Left lung (tissue), 10 donors: Measurements from ENCODE around the gene CDK2. TPM values are rescaled to one million over a fixed set of nuclear protein-coding genes. Genes with fewer than 3 reads are reported as not detected.
"Not testable (repeated sequence)": the region's sequence is repeated elsewhere in the genome, so short reads cannot be mapped to it uniquely, and the experiment has no call there.

ENCODE experiments used
- ATAC-seq: fragments of 200-7000 bp; cut with Tn5 transposase; one replicate; pipeline ENCODE4 v1.9.1; 2020; ENCODE audit warnings: moderate library complexity
- DNase-seq, 4 donors: peaks; one replicate each; pipeline ENCODE4 v3.0.0-alpha.2; 2013 to 2020
- H3K27ac ChIP-seq, 2 donors: fragments of 200-600 bp; sonication (generic) in 1 of 2; one replicate each; pipeline versions ENCODE4 v1.5.0 to v1.8.0; 2020 to 2021
- H3K27me3 ChIP-seq, 2 donors: fragments of 200-600 bp; sonication (generic) in 1 of 2; one replicate each; pipeline versions ENCODE4 v1.5.0 to v1.8.0; 2020 to 2021
- H3K36me3 ChIP-seq, 2 donors: fragments of 200-600 bp; sonication (generic) in 1 of 2; one replicate each; pipeline versions ENCODE4 v1.5.0 to v1.8.0; 2020 to 2021
- H3K4me1 ChIP-seq, 2 donors: fragments of 200-600 bp; one replicate each; pipeline ENCODE4 v1.8.0; 2021
- H3K4me3 ChIP-seq, 2 donors: fragments of 200-600 bp; sonication (generic) in 1 of 2; one replicate each; pipeline versions ENCODE4 v1.5.0 to v1.8.0; 2020 to 2021; ENCODE audit warnings: mild to moderate bottlenecking in 1 of 2
- H3K9me3 ChIP-seq, 2 donors: fragments of 200-600 bp; sonication (generic) in 1 of 2; one replicate each; pipeline versions ENCODE4 v1.5.0 to v1.8.0; 2020 to 2021
- CTCF ChIP-seq, 2 donors: fragments of 200-600 bp; sonication (generic) in 1 of 2; IDR thresholded peaks; one replicate each; pipeline versions ENCODE4 v1.5.0 to v1.8.0; 2021; ENCODE audit warnings: antibody characterized with exemption in 2 of 2
- intact Hi-C, 2 donors: fragments of 100-400 bp; cut with DNase I; formaldehyde crosslinking; loops; one replicate each; pipeline versions ENCODE4 v1.11.2 to v1.14.2; 2022
- polyA plus RNA-seq, 6 donors: library from polyadenylated mRNA; unstranded; fragments of 120-200 nt; gene quantifications; one replicate each; pipeline ENCODE4 v1.2.1, GENCODE V29; 2013; ENCODE audit not compliant: insufficient read length in 6 of 6
- total RNA-seq, 2 donors: library from RNA; stranded (reverse); fragmentation: NEBNext Ultra II Directional; extraction: Animal tissue kit (Norgen Biotek cat#: 25700); gene quantifications; one replicate each; pipeline ENCODE4 v1.2.1, GENCODE V29; 2021
- donor health status: DM: no; HTN: yes; CAD: no.
- donor health status: DM: no; HTN: no; CAD: no.

CDK2 gene
- total and polyA plus RNA-seq, 8 donors, result 34.1 to 89.0 (median 76.8) TPM

- TF ChIP-seq CTCF (IDR thresholded peaks at IDR 0.05), result no peak
- intact Hi-C loops, result no loop called here
- ATAC-seq, result no peak
- Histone ChIP-seq H3K27ac (no peak overlapping the region), H3K36me3 (peaks cover 0 to 35% of the 10 kb centered on the region in 2 donors), H3K9me3 (no peaks in the 10 kb centered on the region), H3K4me1 (peaks cover 0 to 30% of the 10 kb centered on the region in 2 donors), H3K27me3 (no peaks in the 10 kb centered on the region), H3K4me3 (no peak overlapping the region)
- no peak for DNase-seq
Observed at GRCh38 chr12:56001487-56002100, 35.0 kb downstream of the CDK2 start.

GRCh38 chr12:56003376-56003775 lies 36.7 kb downstream of the CDK2 start:
- H3K27me3 ChIP-seq, H3K9me3 ChIP-seq, H3K4me3 ChIP-seq, ATAC-seq, H3K27ac ChIP-seq, intact Hi-C loops, DNase-seq: not testable (repeated sequence)
- peaks cover 0 to 29% of the 10 kb centered on the region in 2 donors for H3K4me1 ChIP-seq
- H3K36me3 ChIP-seq, result peaks cover 0 to 35% of the 10 kb centered on the region in 2 donors

- no peak for DNase-seq
- Histone ChIP-seq H3K4me3 (no peak overlapping the region), H3K27ac (no peak overlapping the region), H3K9me3 (no peaks in the 10 kb centered on the region), H3K27me3 (no peaks in the 10 kb centered on the region), H3K36me3 (peaks cover 0 to 35% of the 10 kb centered on the region in 2 donors), H3K4me1 (peaks cover 0 to 25% of the 10 kb centered on the region in 2 donors)
- TF ChIP-seq CTCF (IDR thresholded peaks at IDR 0.05), result no peak
- ATAC-seq, result no peak
- intact Hi-C loops, result no loop called here
Observed at GRCh38 chr12:56004211-56004610, 37.6 kb downstream of the CDK2 start.

- peak; percentile 54 to 88 (median 62) for DNase-seq
- H3K36me3 ChIP-seq, result peaks cover 0 to 20% of the 10 kb centered on the region in 2 donors
- no peak for TF ChIP-seq CTCF (IDR thresholded peaks at IDR 0.05)
- ATAC-seq, result peak; percentile 92
- no peaks in the 10 kb centered on the region for H3K9me3 ChIP-seq
- peak overlapping the region; percentile 70 to 72 for H3K4me3 ChIP-seq
- peaks cover 0 to 25% of the 10 kb centered on the region in 2 donors for H3K4me1 ChIP-seq
- intact Hi-C loops, result no loop called here
- peak overlapping the region; percentile 78 to 83 for H3K27ac ChIP-seq
- no peaks in the 10 kb centered on the region for H3K27me3 ChIP-seq
Observed at GRCh38 chr12:56007564-56008559, 41.2 kb downstream of the CDK2 start.

- no peak overlapping the region for H3K27ac ChIP-seq
- TF ChIP-seq CTCF (IDR thresholded peaks at IDR 0.05), result no peak
- no peaks in the 10 kb centered on the region for H3K36me3 ChIP-seq
- no peaks in the 10 kb centered on the region for H3K9me3 ChIP-seq
- ATAC-seq (no peak), DNase-seq (no peak)
- intact Hi-C loops, result no loop called here
- H3K4me1 ChIP-seq, result peaks cover 0 to 25% of the 10 kb centered on the region in 2 donors
- H3K27me3 ChIP-seq, result no peaks in the 10 kb centered on the region
- no peak overlapping the region for H3K4me3 ChIP-seq
Observed at GRCh38 chr12:56010111-56010570, 43.5 kb downstream of the CDK2 start.
